Neural progenitor cell (in vitro differentiated cells): ENCODE measurements around the gene TIRAP. TPM values are rescaled to one million over a fixed set of nuclear protein-coding genes. Genes with fewer than 3 reads are reported as not detected.

Experiments used
- DNase-seq: peaks from one replicate; pipeline ENCODE4 v3.0.0-alpha.2; 2016; ENCODE audit warnings: low spot score
- H2AFZ ChIP-seq: fragments of 200-600 bp; sonication (generic); replicated peaks from 2 replicates; pipeline ENCODE4 v1.6.1; 2016; ENCODE audit warnings: antibody characterized with exemption
- H3F3A ChIP-seq: fragments of 200-600 bp; sonication (generic); 2 replicates; pipeline ENCODE4 v1.6.1; 2016; ENCODE audit warnings: antibody characterized with exemption, low read depth
- H3K27ac ChIP-seq: fragments of 200-600 bp; sonication (generic); 2 replicates; pipeline ENCODE4 v1.5.1; 2016; ENCODE audit warnings: mild to moderate bottlenecking
- H3K27me3 ChIP-seq: fragments of 200-600 bp; sonication (generic); 2 replicates; pipeline ENCODE4 v1.6.1; 2016; ENCODE audit warnings: mild to moderate bottlenecking, moderate library complexity
- H3K36me3 ChIP-seq: fragments of 200-600 bp; sonication (generic); 2 replicates; pipeline ENCODE4 v1.5.1; 2016
- H3K4me1 ChIP-seq: fragments of 200-600 bp; sonication (generic); 2 replicates; pipeline ENCODE4 v1.6.1; 2016; ENCODE audit warnings: mixed run types
- H3K4me2 ChIP-seq: fragments of 200-600 bp; sonication (generic); 2 replicates; pipeline ENCODE4 v1.6.1; 2016
- H3K4me3 ChIP-seq: fragments of 200-600 bp; sonication (generic); 2 replicates; pipeline ENCODE4 v1.5.1; 2016
- H3K79me2 ChIP-seq: fragments of 200-600 bp; sonication (generic); 2 replicates; pipeline ENCODE4 v1.6.1; 2016; ENCODE audit warnings: low read depth
- H3K9ac ChIP-seq: fragments of 200-600 bp; sonication (generic); 2 replicates; pipeline ENCODE4 v1.6.1; 2016
- H3K9me3 ChIP-seq: fragments of 200-600 bp; sonication (generic); 2 replicates; pipeline ENCODE4 v1.5.1; 2016; ENCODE audit warnings: low read depth
- H4K20me1 ChIP-seq: fragments of 200-600 bp; sonication (generic); 2 replicates; pipeline ENCODE4 v1.6.1; 2016; ENCODE audit warnings: low read depth
- H3K27ac Mint-ChIP-seq: 3 replicates; pipeline ENCODE4 v1.8.0; 2021; ENCODE audit warnings: mixed read lengths
- H3K27me3 Mint-ChIP-seq: 2 replicates; pipeline ENCODE4 v1.8.0; 2022; ENCODE audit warnings: low read depth, mild to moderate bottlenecking, inconsistent platforms, moderate library complexity, mixed read lengths; ENCODE audit not compliant: insufficient read depth
- H3K36me3 Mint-ChIP-seq: 3 replicates; pipeline ENCODE4 v1.8.0; 2021; ENCODE audit warnings: mixed read lengths
- H3K4me1 Mint-ChIP-seq: 3 replicates; pipeline ENCODE4 v1.8.0; 2021; ENCODE audit warnings: mixed read lengths
- H3K4me3 Mint-ChIP-seq: 3 replicates; pipeline ENCODE4 v1.8.0; 2021; ENCODE audit warnings: mild to moderate bottlenecking, moderate library complexity, mixed read lengths
- H3K9me3 Mint-ChIP-seq: 3 replicates; pipeline ENCODE4 v1.8.0; 2020; ENCODE audit warnings: mixed read lengths
- EZH2 ChIP-seq: fragments of 200-600 bp; sonication (generic); IDR thresholded peaks from 2 replicates; pipeline ENCODE4 v1.6.1; 2017; ENCODE audit warnings: antibody characterized with exemption, mild to moderate bottlenecking, moderate library complexity
- EZH2phosphoT487 ChIP-seq: fragments of 200-600 bp; sonication (generic); IDR thresholded peaks from 2 replicates; pipeline ENCODE4 v1.6.1; 2017; ENCODE audit warnings: antibody characterized with exemption
- total RNA-seq: library from RNA; depleted of rRNA; stranded (reverse); fragments of >200 nt; gene quantifications from 2 replicates; pipeline ENCODE4 v1.2.3, GENCODE V29; 2015; ENCODE audit warnings: low replicate concordance
- TF ChIP-seq, protein P1 (sequence below): fragments of 200-600 bp; sonication (generic); IDR thresholded peaks from 2 replicates; pipeline ENCODE4 v1.5.1; 2017; ENCODE audit warnings: antibody characterized with exemption, mild to moderate bottlenecking

The TIRAP gene, protein sequence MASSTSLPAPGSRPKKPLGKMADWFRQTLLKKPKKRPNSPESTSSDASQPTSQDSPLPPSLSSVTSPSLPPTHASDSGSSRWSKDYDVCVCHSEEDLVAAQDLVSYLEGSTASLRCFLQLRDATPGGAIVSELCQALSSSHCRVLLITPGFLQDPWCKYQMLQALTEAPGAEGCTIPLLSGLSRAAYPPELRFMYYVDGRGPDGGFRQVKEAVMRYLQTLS
- 4.6 and 5.3 TPM in 2 replicates for total RNA-seq

DNA sequence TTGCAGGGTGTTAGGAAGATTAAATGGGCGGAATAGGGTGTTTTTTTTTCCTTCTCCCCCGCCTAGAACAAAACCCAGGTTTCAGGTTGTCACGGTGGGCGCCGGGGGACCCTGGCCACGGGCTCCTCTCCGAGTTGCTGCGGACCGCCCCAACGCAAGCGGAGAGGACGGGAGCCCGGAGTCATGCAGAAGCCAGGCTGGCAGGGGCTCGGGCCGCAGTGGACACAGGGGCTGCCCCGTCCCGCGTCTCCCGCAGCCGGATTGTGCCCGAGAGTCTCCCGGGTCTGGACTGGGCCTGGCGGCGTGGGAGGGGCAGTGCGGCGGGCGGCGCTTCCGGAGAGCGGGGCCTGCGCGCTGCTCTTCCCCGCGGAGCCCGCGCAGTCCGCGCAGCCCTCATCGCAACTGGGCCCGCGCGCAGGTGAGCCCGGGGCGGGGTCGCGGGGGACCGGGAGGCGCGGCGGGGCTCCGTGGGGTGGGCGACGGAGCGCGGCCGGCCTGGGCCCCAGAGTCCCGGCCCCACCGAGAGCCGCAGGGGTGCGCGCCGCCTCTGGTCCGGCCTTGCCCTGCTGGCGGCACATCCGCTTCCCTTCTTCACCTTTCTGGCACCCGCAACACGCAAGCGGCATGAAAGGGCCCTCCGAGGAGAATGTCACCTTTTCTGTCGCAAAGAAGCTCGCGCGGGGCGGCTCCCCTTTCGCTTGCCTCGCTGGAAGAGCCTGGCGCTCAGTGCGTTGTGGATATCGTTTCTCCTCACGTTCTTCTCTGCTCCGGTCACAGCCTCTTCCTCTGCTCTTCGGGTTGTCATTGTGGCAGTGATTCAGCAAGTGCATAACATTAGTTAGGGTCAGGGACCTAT, at the start of gene TIRAP:
Gene TIRAP, plus strand, starts transcription at position 358 of the 856 bp plus-strand sequence. CDS start 7,802 bp downstream, outside the sequence.
- H3K79me2 ChIP-seq, result peaks cover 5% of the 10 kb centered on the region
- H3K9me3 ChIP-seq, result no peaks in the 10 kb centered on the region
- peak within 1 kb of the TSS; percentile 89 for H3K4me2 ChIP-seq
- no peak within 1 kb of the TSS for H3K9ac ChIP-seq
- peak; percentile 64 for DNase-seq
- H3K4me3 ChIP-seq, result peak within 1 kb of the TSS; percentile 65
- Mint-ChIP-seq H3K27ac (peak within 1 kb of the TSS; percentile 76), H3K4me1 (peaks cover 23% of the 10 kb centered on the region), H3K4me3 (peak within 1 kb of the TSS; percentile 89), H3K9me3 (no peaks in the 10 kb centered on the region), H3K27me3 (peaks cover 11% of the 10 kb centered on the region), H3K36me3 (peaks cover 13% of the 10 kb centered on the region)
- peaks cover 16% of the 10 kb centered on the region for H3F3A ChIP-seq
- H4K20me1 ChIP-seq, result no peaks in the 10 kb centered on the region
- peak within 1 kb of the TSS; percentile 70 for H2AFZ ChIP-seq
- H3K4me1 ChIP-seq, result peaks cover 7% of the 10 kb centered on the region
- peaks cover 22% of the 10 kb centered on the region for H3K27me3 ChIP-seq
- H3K27ac ChIP-seq, result no peak within 1 kb of the TSS
- no peaks in the 10 kb centered on the region for H3K36me3 ChIP-seq
- no peak for TF ChIP-seq EZH2phosphoT487
- TF ChIP-seq, protein P1, sequence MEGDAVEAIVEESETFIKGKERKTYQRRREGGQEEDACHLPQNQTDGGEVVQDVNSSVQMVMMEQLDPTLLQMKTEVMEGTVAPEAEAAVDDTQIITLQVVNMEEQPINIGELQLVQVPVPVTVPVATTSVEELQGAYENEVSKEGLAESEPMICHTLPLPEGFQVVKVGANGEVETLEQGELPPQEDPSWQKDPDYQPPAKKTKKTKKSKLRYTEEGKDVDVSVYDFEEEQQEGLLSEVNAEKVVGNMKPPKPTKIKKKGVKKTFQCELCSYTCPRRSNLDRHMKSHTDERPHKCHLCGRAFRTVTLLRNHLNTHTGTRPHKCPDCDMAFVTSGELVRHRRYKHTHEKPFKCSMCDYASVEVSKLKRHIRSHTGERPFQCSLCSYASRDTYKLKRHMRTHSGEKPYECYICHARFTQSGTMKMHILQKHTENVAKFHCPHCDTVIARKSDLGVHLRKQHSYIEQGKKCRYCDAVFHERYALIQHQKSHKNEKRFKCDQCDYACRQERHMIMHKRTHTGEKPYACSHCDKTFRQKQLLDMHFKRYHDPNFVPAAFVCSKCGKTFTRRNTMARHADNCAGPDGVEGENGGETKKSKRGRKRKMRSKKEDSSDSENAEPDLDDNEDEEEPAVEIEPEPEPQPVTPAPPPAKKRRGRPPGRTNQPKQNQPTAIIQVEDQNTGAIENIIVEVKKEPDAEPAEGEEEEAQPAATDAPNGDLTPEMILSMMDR, result peak; percentile 14

DNA sequence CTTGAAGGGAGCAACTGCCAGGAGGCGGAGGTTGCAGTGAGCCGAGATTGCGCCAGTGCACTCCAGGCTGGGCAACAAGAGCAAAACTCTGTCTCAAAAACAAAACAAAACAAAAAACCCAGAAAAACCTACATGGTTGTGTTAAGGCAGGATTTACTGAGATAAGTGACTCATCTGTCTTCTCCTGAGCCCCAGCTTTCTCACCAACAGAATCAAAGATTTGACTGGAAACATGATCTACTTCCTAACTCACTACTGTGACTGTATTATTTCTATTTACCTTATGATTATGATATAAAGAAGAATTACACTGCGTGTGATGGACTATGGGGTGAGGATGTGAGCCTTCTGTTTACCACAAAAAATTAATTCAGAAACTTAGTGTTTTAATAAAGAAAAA, 49.5 kb upstream of the TIRAP start:
- Histone ChIP-seq H3K9me3 (no peaks in the 10 kb centered on the region), H3K4me1 (no peaks in the 10 kb centered on the region), H3K4me3 (no peak overlapping the region), H3K36me3 (no peaks in the 10 kb centered on the region), H3K27me3 (no peaks in the 10 kb centered on the region), H4K20me1 (peaks cover 7% of the 10 kb centered on the region), H3F3A (no peaks in the 10 kb centered on the region), H3K27ac (no peak overlapping the region), H3K4me2 (no peak overlapping the region), H3K79me2 (peaks cover 26% of the 10 kb centered on the region), H2AFZ (no peak overlapping the region), H3K9ac (no peak overlapping the region)
- Mint-ChIP-seq H3K27ac (no peak overlapping the region), H3K27me3 (peaks cover 2% of the 10 kb centered on the region), H3K4me1 (no peaks in the 10 kb centered on the region), H3K4me3 (no peak overlapping the region), H3K36me3 (peaks cover 9% of the 10 kb centered on the region), H3K9me3 (no peaks in the 10 kb centered on the region)
- TF ChIP-seq, protein P1, result no peak
- TF ChIP-seq EZH2 (no peak), EZH2phosphoT487 (no peak)
- no peak for DNase-seq

DNA sequence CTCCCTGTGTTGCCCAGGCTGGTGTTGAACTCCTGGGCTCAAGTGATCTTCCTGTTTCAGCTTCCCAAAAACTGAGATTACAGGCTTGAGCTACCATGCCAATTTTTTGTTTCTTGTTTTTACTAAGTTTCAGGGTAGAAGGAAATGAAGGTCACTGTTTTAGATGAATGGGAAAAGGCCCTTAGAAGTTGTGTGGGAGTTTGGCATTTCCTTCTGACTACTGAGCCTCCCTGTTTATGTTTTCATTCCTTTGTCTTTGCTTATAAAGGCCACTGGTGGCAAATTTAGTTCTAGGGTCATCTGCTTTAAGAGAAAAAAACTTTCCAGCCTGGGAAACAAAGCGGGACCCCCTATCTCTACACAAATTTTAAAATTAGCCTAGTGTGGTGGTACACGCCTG, 36.3 kb upstream of the TIRAP start:
- H3K27ac Mint-ChIP-seq, result no peak overlapping the region

More for the DNA sequence above, 36.3 kb upstream of the TIRAP start:
- Histone ChIP-seq H3K36me3 (peaks cover 11% of the 10 kb centered on the region), H3K9ac (no peak overlapping the region), H3K9me3 (no peaks in the 10 kb centered on the region), H3K4me3 (no peak overlapping the region), H3K4me2 (no peak overlapping the region), H3K4me1 (no peaks in the 10 kb centered on the region), H2AFZ (no peak overlapping the region), H3K27me3 (no peaks in the 10 kb centered on the region), H3K79me2 (no peaks in the 10 kb centered on the region), H4K20me1 (no peaks in the 10 kb centered on the region), H3F3A (no peaks in the 10 kb centered on the region), H3K27ac (no peak overlapping the region)
- TF ChIP-seq EZH2 (no peak), EZH2phosphoT487 (no peak)
- TF ChIP-seq, protein P1, result no peak
- peaks cover 27% of the 10 kb centered on the region for H3K36me3 Mint-ChIP-seq
- H3K4me1 Mint-ChIP-seq, result no peaks in the 10 kb centered on the region
- no peak for DNase-seq
- H3K9me3 Mint-ChIP-seq, result no peaks in the 10 kb centered on the region
- peaks cover 3% of the 10 kb centered on the region for H3K27me3 Mint-ChIP-seq
- H3K4me3 Mint-ChIP-seq, result no peak overlapping the region
